HG02938 (cell line): Measurements from ENCODE around the gene IRF7.
A peak's percentile ranks its signal among the peaks of the same experiment; 100 is the strongest.
"Not testable (repeated sequence)": the region's sequence is repeated elsewhere in the genome, so short reads cannot be mapped to it uniquely, and the experiment has no call there.

Experiments
- ATAC-seq: cut with Tn5 transposase; IDR thresholded peaks from one replicate; pipeline ENCODE4 v1.9.1; 2021; ENCODE audit warnings: mild to moderate bottlenecking, moderate library complexity; ENCODE audit not compliant: unreplicated experiment

Gene IRF7

GRCh38 chr11:586376-587316 is 29.1 kb downstream of the IRF7 start:
- no peak for ATAC-seq

GRCh38 chr11:584287-584686 is 31.5 kb downstream of the IRF7 start:
- ATAC-seq: no peak

- no peak for ATAC-seq
Observed at GRCh38 chr11:581752-582151, 34.0 kb downstream of the IRF7 start.

- ATAC-seq: no peak
Observed at GRCh38 chr11:581342-581741, 34.4 kb downstream of the IRF7 start.

- ATAC-seq: no peak
Observed at GRCh38 chr11:579830-580601, 35.7 kb downstream of the IRF7 start.

- ATAC-seq: no peak
Observed at GRCh38 chr11:578276-579035, 37.3 kb downstream of the IRF7 start.

GRCh38 chr11:577611-577894 is 38.2 kb downstream of the IRF7 start:
- no peak for ATAC-seq

- ATAC-seq: no peak
Observed at GRCh38 chr11:576811-577610, 38.7 kb downstream of the IRF7 start.

- ATAC-seq: peak; percentile 82
Observed at GRCh38 chr11:575996-576768, 39.6 kb downstream of the IRF7 start, which contains the start of gene PHRF1. TSS of gene PHRF1 (plus strand) at chr11:576470. CDS start at chr11:581513, 5,043 bp downstream.

GRCh38 chr11:575313-575995 is 40.3 kb downstream of the IRF7 start:
- peak; percentile 38 for ATAC-seq

- no peak for ATAC-seq
Observed at GRCh38 chr11:574632-575312, 41.0 kb downstream of the IRF7 start.

GRCh38 chr11:574031-574570 is 41.6 kb downstream of the IRF7 start:
- not testable (repeated sequence) for ATAC-seq

GRCh38 chr11:573146-573759 is 42.5 kb downstream of the IRF7 start:
- no peak for ATAC-seq

GRCh38 chr11:571802-572185 is 44.0 kb downstream of the IRF7 start:
- no peak for ATAC-seq

- no peak for ATAC-seq
Observed at GRCh38 chr11:569158-569885, 46.4 kb downstream of the IRF7 start.

- peak; percentile 88 for ATAC-seq
Observed at GRCh38 chr11:568306-569157, 47.2 kb downstream of the IRF7 start.
